BLaER1 (cell line): ENCODE measurements around the gene SGIP1.

Experiments
- H3K27ac ChIP-seq: shearing (Covaris generic); formaldehyde crosslinking; 2 replicates; pipeline ENCODE4 v1.8.1; 2022
- H3K27me3 ChIP-seq: shearing (Covaris generic); formaldehyde crosslinking; 2 replicates; pipeline ENCODE4 v1.8.1; 2022
- H3K36me3 ChIP-seq: shearing (Covaris generic); formaldehyde crosslinking; 2 replicates; pipeline ENCODE4 v1.8.1; 2022
- H3K4me1 ChIP-seq: shearing (Covaris generic); formaldehyde crosslinking; 2 replicates; pipeline ENCODE4 v1.8.1; 2022
- H3K4me2 ChIP-seq: shearing (Covaris generic); formaldehyde crosslinking; 2 replicates; pipeline ENCODE4 v1.8.1; 2022
- H3K4me3 ChIP-seq: shearing (Covaris generic); formaldehyde crosslinking; 2 replicates; pipeline ENCODE4 v1.8.1; 2022
- H3K9ac ChIP-seq: shearing (Covaris generic); formaldehyde crosslinking; 2 replicates; pipeline ENCODE4 v1.8.1; 2022
- H3K9me3 ChIP-seq: shearing (Covaris generic); formaldehyde crosslinking; 2 replicates; pipeline ENCODE4 v1.8.1; 2022
- H4K20me1 ChIP-seq: shearing (Covaris generic); formaldehyde crosslinking; 2 replicates; pipeline ENCODE4 v1.8.1; 2022
- Cebpa-rat ChIP-seq: shearing (Covaris generic); IDR thresholded peaks from 2 replicates; pipeline ENCODE4 v1.8.1; 2022

Gene SGIP1

DNA sequence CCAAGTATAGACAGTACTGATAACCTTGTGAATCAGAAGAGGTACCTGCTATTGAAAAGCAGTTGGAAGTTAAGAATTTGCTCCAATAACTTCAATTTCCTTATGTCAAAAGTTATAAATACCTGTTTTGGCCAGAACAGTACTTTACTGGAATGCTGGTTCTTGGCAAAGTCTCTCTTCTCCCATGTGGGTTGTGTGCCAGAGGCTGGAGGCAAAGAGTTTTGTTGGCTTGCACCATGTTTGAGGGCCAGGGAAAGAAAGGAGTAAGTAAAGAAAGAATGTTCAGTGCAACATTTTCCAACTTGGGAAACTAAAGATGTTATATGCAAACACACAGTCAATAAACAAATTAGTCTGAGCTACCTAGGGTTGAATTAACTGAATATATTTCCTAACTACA, 151.3 kb downstream of the SGIP1 start:
- no peaks in the 10 kb centered on the region for H3K36me3 ChIP-seq
- H3K4me1 ChIP-seq = peaks cover 5% of the 10 kb centered on the region
- no peak for TF ChIP-seq Cebpa-rat
- no peaks in the 10 kb centered on the region for H3K9me3 ChIP-seq
- no peak overlapping the region for H3K27ac ChIP-seq
- H4K20me1 ChIP-seq = no peaks in the 10 kb centered on the region
- H3K4me3 ChIP-seq = no peak overlapping the region
- no peak overlapping the region for H3K9ac ChIP-seq
- no peak overlapping the region for H3K4me2 ChIP-seq
- H3K27me3 ChIP-seq = no peaks in the 10 kb centered on the region

DNA sequence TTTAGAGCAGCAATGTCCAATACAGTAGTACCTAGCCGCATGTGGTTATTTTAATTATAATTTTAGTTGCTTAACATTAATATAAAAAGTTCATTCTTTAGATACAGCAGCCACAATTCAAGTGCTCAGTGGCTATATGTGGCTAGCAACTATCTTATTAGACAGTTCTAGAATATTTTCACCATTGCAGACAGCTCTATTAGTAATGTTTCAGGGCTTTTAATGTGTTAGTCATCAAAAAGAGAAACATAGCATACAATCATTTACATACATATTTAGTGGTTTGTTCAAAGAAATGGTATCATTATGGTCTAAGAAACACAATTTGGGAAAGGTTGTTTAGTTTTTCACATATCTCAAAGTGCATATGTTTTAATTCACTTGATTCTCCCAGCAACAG, 151.7 kb downstream of the SGIP1 start:
- peaks cover 9% of the 10 kb centered on the region for H3K4me1 ChIP-seq
- no peaks in the 10 kb centered on the region for H4K20me1 ChIP-seq
- H3K9me3 ChIP-seq = no peaks in the 10 kb centered on the region
- no peak overlapping the region for H3K4me2 ChIP-seq
- no peak overlapping the region for H3K9ac ChIP-seq
- TF ChIP-seq Cebpa-rat = no peak
- no peaks in the 10 kb centered on the region for H3K27me3 ChIP-seq
- H3K27ac ChIP-seq = no peak overlapping the region
- H3K36me3 ChIP-seq = no peaks in the 10 kb centered on the region
- no peak overlapping the region for H3K4me3 ChIP-seq

DNA sequence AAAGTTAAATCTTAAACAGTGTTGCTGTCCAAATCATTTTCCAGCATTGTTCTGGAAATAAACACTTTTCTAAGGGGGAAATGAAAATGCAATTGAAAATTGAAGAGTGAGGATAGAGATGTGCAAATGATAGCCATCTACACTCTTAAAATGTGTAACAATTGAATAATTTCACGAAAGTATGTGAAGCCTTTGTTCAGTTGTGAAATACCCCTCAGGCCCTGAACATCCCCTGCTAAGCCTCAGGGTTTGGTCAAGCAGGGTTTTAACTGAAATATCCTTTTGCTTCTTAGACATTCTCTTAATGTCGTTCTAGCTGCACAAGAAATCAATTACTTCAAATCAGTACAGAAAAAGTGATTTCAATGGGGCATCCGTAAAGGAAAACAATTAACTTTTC, 152.5 kb downstream of the SGIP1 start:
- no peak for TF ChIP-seq Cebpa-rat
- H3K4me2 ChIP-seq = no peak overlapping the region
- peaks cover 13% of the 10 kb centered on the region for H3K4me1 ChIP-seq
- H3K4me3 ChIP-seq = no peak overlapping the region
- H4K20me1 ChIP-seq = no peaks in the 10 kb centered on the region
- H3K36me3 ChIP-seq = no peaks in the 10 kb centered on the region
- no peak overlapping the region for H3K27ac ChIP-seq
- no peak overlapping the region for H3K9ac ChIP-seq
- H3K9me3 ChIP-seq = no peaks in the 10 kb centered on the region
- no peaks in the 10 kb centered on the region for H3K27me3 ChIP-seq

DNA sequence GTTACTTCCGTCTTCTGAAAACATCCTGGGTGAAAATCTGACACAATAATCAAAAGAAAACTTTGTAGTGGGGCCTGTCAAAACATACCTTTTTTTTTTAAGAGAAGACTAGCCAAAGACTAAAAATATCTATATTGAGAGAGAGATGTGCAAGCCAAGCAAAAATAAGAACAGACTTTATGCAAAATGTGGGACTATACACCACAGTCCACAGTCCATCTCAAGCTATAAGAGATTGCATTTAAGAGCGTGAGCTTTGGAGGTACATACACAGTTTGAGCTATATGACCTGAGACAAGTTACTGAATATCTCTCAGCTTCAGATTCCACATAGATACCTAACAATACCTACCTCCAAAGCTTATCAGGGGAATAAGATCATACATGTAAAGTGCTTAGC, 153.4 kb downstream of the SGIP1 start:
- Histone ChIP-seq H3K4me2 (no peak overlapping the region), H3K4me1 (peaks cover 13% of the 10 kb centered on the region), H3K9me3 (no peaks in the 10 kb centered on the region), H3K9ac (no peak overlapping the region), H3K27me3 (no peaks in the 10 kb centered on the region), H3K36me3 (no peaks in the 10 kb centered on the region), H3K27ac (no peak overlapping the region), H4K20me1 (no peaks in the 10 kb centered on the region), H3K4me3 (no peak overlapping the region)
- no peak for TF ChIP-seq Cebpa-rat

DNA sequence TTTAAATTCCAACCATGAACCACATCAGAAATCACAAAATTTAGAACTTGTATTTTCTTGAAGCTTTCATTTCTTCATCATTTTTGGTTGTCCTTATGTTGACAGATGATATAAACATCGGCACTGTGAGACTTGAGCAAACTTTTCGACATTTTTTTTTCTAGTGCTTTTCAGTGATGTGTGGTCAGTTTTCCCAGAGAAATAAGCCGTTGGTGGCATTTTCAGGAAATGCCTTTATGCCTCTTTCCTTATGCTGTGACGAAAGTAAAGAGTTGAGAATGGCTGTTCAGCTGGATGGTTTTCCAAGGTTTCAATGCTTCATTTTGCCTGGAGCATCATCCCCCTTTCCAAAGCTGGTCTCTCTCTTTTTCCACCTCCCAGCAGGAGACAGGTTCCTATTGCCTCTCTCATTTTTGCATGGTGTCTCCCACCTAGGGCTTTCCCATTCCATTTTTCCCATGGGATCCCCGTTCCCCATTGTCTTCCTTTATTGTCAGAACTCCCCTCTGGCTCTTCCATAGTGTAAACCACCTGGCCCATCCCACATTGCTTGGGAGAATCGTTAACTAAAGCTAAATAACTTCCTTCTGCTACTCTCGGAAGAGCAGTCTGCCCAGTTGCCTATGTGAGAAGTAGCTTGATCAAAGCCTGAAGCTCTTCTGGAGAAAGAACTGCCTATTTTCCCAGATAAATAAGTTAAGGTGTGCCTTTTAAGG, 156.9 kb downstream of the SGIP1 start:
- H3K9ac ChIP-seq = no peak overlapping the region
- no peak overlapping the region for H3K4me3 ChIP-seq
- H3K9me3 ChIP-seq = no peaks in the 10 kb centered on the region
- H3K27me3 ChIP-seq = no peaks in the 10 kb centered on the region
- H3K27ac ChIP-seq = no peak overlapping the region
- H3K4me1 ChIP-seq = peaks cover 13% of the 10 kb centered on the region
- no peaks in the 10 kb centered on the region for H3K36me3 ChIP-seq
- no peaks in the 10 kb centered on the region for H4K20me1 ChIP-seq
- peak overlapping the region; percentile 21 for H3K4me2 ChIP-seq
- no peak for TF ChIP-seq Cebpa-rat

DNA sequence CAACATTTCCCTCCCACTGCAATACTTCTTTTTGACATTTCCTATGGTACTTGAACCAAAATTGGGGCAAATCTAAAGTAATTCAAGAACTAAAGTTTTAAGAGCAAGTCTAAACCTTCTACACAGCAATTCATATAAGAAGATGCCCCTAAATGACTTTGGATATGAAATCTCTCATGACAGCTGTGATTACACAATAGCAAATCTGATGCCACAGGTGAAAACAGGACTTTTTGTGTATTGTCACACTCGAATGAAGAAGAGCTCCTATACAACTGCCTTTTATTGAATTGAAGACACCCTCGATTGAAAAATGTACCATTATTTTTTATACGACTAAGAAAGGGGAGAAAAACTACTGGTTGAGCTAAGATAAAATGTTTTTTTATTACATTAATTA, 158.7 kb downstream of the SGIP1 start:
- Histone ChIP-seq H3K27ac (no peak overlapping the region), H3K9ac (no peak overlapping the region), H3K4me1 (peaks cover 13% of the 10 kb centered on the region), H3K36me3 (no peaks in the 10 kb centered on the region), H3K4me3 (no peak overlapping the region), H3K27me3 (no peaks in the 10 kb centered on the region), H3K4me2 (no peak overlapping the region), H4K20me1 (no peaks in the 10 kb centered on the region), H3K9me3 (no peaks in the 10 kb centered on the region)
- TF ChIP-seq Cebpa-rat = no peak

DNA sequence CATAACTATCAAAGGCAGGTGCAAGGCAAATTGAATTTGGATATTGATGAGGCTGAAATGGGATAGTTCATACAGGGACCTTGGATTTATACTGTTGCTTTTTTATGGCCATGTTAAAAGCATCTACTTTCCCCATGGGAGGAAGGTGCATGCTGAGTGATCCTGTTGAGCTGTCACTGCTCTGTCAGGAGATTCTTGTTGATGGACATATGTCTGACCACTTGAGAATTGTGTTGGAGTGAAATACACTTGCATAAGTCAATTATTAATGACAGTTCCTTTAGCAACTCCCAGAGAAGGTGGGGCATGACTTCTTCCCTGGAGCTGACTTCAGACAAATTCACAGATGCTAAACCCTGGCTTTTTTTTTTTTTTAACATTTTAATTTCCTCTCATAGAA, 159.9 kb downstream of the SGIP1 start:
- H3K9ac ChIP-seq = no peak overlapping the region
- no peak for TF ChIP-seq Cebpa-rat
- no peaks in the 10 kb centered on the region for H3K36me3 ChIP-seq
- no peaks in the 10 kb centered on the region for H4K20me1 ChIP-seq
- H3K4me1 ChIP-seq = peaks cover 13% of the 10 kb centered on the region
- no peak overlapping the region for H3K4me3 ChIP-seq
- H3K9me3 ChIP-seq = no peaks in the 10 kb centered on the region
- H3K27ac ChIP-seq = no peak overlapping the region
- H3K27me3 ChIP-seq = no peaks in the 10 kb centered on the region
- no peak overlapping the region for H3K4me2 ChIP-seq

DNA sequence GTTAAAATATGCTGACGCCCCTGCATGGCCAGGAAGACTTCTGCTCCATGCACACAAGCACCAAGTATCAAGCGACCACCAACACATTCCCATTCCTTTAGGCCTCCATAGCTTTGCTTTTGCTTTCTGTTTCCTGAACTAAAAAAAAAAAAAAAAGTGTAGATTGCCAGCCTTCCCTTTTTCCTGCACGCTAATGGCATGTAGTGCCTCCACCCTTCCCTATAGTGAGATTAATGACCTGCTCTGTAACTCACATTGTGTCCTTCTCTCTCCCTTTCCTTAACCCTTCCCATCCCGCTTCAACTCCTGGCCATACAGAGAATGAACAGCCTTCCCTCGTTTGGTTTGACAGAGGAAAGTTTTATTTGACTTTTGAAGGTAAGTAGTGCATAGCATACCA, 161.2 kb downstream of the SGIP1 start:
- no peak for TF ChIP-seq Cebpa-rat
- H3K9me3 ChIP-seq = no peaks in the 10 kb centered on the region
- H3K36me3 ChIP-seq = no peaks in the 10 kb centered on the region
- no peak overlapping the region for H3K4me2 ChIP-seq
- peaks cover 10% of the 10 kb centered on the region for H3K4me1 ChIP-seq
- H3K4me3 ChIP-seq = no peak overlapping the region
- no peaks in the 10 kb centered on the region for H4K20me1 ChIP-seq
- no peaks in the 10 kb centered on the region for H3K27me3 ChIP-seq
- H3K9ac ChIP-seq = no peak overlapping the region
- H3K27ac ChIP-seq = no peak overlapping the region

DNA sequence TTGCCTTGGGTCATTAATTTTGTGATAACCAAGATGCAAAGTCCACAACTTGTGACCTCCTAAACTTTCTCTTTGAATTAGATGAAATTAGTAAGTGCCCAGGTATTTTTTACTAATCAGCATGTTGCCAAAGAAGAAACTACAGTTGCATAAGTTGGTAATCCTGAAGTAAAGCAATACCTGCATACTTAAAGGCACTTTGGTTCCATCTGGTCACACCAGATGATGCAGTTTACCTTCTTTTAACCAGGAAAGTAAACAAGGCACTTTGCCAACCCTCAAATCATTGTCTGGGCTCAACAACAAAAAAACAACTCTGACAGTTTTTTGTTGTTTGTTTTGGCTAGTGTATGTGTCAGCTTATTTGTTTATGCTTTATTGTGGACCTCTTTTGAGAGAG, 162.8 kb downstream of the SGIP1 start:
- no peaks in the 10 kb centered on the region for H4K20me1 ChIP-seq
- no peak overlapping the region for H3K4me3 ChIP-seq
- no peaks in the 10 kb centered on the region for H3K36me3 ChIP-seq
- no peaks in the 10 kb centered on the region for H3K4me1 ChIP-seq
- H3K27me3 ChIP-seq = no peaks in the 10 kb centered on the region
- H3K9me3 ChIP-seq = no peaks in the 10 kb centered on the region
- H3K9ac ChIP-seq = no peak overlapping the region
- no peak overlapping the region for H3K4me2 ChIP-seq
- no peak for TF ChIP-seq Cebpa-rat
- H3K27ac ChIP-seq = no peak overlapping the region

DNA sequence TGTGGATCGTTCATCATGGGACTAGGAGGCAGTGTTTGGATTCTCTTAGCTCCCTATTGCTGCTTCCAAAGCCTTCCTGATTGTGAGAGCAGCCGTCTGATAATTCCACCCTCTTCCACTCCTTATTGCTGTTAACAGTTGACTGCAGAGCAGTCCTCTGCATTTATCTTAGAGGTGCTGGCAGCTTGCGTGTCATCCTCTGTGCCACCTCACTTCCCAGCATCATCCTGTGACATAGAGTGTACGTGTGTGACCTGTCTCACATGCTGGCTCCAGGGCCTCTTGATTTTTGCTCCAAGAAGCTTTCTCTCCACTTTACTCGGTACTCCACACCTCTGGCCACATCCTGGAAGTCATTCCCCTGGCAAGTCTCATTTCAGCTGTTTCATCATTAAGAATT, 165.3 kb downstream of the SGIP1 start:
- Histone ChIP-seq H3K27ac (no peak overlapping the region), H3K9me3 (no peaks in the 10 kb centered on the region), H3K4me3 (no peak overlapping the region), H3K27me3 (no peaks in the 10 kb centered on the region), H3K9ac (no peak overlapping the region), H3K36me3 (no peaks in the 10 kb centered on the region), H4K20me1 (no peaks in the 10 kb centered on the region), H3K4me2 (no peak overlapping the region), H3K4me1 (no peaks in the 10 kb centered on the region)
- TF ChIP-seq Cebpa-rat = no peak
